OCI-LY1 (cell line): Measurements from ENCODE around the gene ABLIM2.

Source experiments
- H2AFZ ChIP-seq: fragments of 200-600 bp; sonication (generic), shearing (Covaris generic); 2 replicates; pipeline ENCODE4 v1.6.0; 2014; ENCODE audit warnings: antibody characterized with exemption, mild to moderate bottlenecking, low read length
- H3F3A ChIP-seq: fragments of 200-600 bp; sonication (generic), shearing (Covaris generic); 2 replicates; pipeline ENCODE4 v1.6.0; 2014; ENCODE audit warnings: mild to moderate bottlenecking, antibody characterized with exemption, low read length, moderate library complexity; ENCODE audit not compliant: insufficient read depth
- H3K27ac ChIP-seq: fragments of 200-600 bp; sonication (generic); 2 replicates; pipeline ENCODE4 v1.5.1; 2014; ENCODE audit warnings: low read length, mixed run types, mild to moderate bottlenecking, low read depth; ENCODE audit not compliant: poor library complexity, severe bottlenecking
- H3K27me3 ChIP-seq: fragments of 200-600 bp; sonication (generic); 2 replicates; pipeline ENCODE4 v1.6.0; 2014; ENCODE audit warnings: antibody characterized with exemption, mild to moderate bottlenecking, low read length, moderate library complexity; ENCODE audit not compliant: insufficient read depth
- H3K36me3 ChIP-seq: fragments of 200-600 bp; sonication (generic); 2 replicates; pipeline ENCODE4 v1.6.1; 2014; ENCODE audit warnings: mild to moderate bottlenecking, antibody characterized with exemption, low read length, moderate library complexity, mixed read lengths; ENCODE audit not compliant: insufficient read depth
- H3K4me1 ChIP-seq: fragments of 200-600 bp; sonication (generic); 2 replicates; pipeline ENCODE4 v1.5.1; 2014; ENCODE audit warnings: mild to moderate bottlenecking, low read length, moderate library complexity; ENCODE audit not compliant: insufficient read depth, severe bottlenecking
- H3K4me2 ChIP-seq: fragments of 200-600 bp; sonication (generic), shearing (Covaris generic); 2 replicates; pipeline ENCODE4 v1.6.1; 2014; ENCODE audit warnings: low read length
- H3K4me3 ChIP-seq: fragments of 200-600 bp; sonication (generic); 2 replicates; pipeline ENCODE4 v1.5.1; 2014; ENCODE audit warnings: low read length, low read depth, mild to moderate bottlenecking, mixed read lengths; ENCODE audit not compliant: poor library complexity, severe bottlenecking
- H3K79me2 ChIP-seq: fragments of 200-600 bp; shearing (Covaris generic); 2 replicates; pipeline ENCODE4 v1.6.1; 2016; ENCODE audit warnings: mixed run types, low read length, mixed read lengths; ENCODE audit not compliant: insufficient read depth
- H3K9ac ChIP-seq: fragments of 200-600 bp; sonication (generic), shearing (Covaris generic); 2 replicates; pipeline ENCODE4 v1.6.1; 2014; ENCODE audit warnings: mild to moderate bottlenecking, low read length, mixed read lengths
- H3K9me2 ChIP-seq: fragments of 200-600 bp; sonication (generic), shearing (Covaris generic); 2 replicates; pipeline ENCODE4 v1.6.1; 2014; ENCODE audit warnings: low read depth, mild to moderate bottlenecking, low read length, mixed read lengths
- H3K9me3 ChIP-seq: fragments of 200-600 bp; shearing (Covaris generic); 2 replicates; pipeline ENCODE4 v1.6.1; 2014; ENCODE audit warnings: low read length, mixed read lengths
- H4K20me1 ChIP-seq: fragments of 200-600 bp; sonication (generic), shearing (Covaris generic); 2 replicates; pipeline ENCODE4 v1.6.0; 2016; ENCODE audit warnings: mild to moderate bottlenecking, low read length; ENCODE audit not compliant: insufficient read depth
- CTCF ChIP-seq: fragments of 200-600 bp; sonication (generic), shearing (Covaris generic); IDR thresholded peaks from 2 replicates; pipeline ENCODE4 v1.5.1; 2017; ENCODE audit warnings: mild to moderate bottlenecking, antibody characterized with exemption, low read length, moderate library complexity, mixed read lengths
- EZH2 ChIP-seq: fragments of 200-600 bp; sonication (generic), shearing (Covaris generic); IDR thresholded peaks from 2 replicates; pipeline ENCODE4 v1.8.0; 2017; ENCODE audit warnings: borderline replicate concordance, mixed run types, mild to moderate bottlenecking, antibody characterized with exemption, low read length, moderate library complexity, mixed read lengths

Gene ABLIM2

GRCh38 chr4:8089862-8090261 is 68.8 kb downstream of the ABLIM2 start:
- H2AFZ ChIP-seq: no peak overlapping the region
- H3K27ac ChIP-seq: no peak overlapping the region
- H3K36me3 ChIP-seq: no peaks in the 10 kb centered on the region
- H3K4me3 ChIP-seq: no peak overlapping the region
- H3K4me2 ChIP-seq: no peak overlapping the region
- no peaks in the 10 kb centered on the region for H3K79me2 ChIP-seq
- 0 out of 2 replicates have a peak, but pooled peaks cover 6% of the 10 kb centered on the region for H3K9me3 ChIP-seq
- H3K27me3 ChIP-seq: no peaks in the 10 kb centered on the region
- TF ChIP-seq CTCF (no peak), EZH2 (no peak)
- H3F3A ChIP-seq: no peaks in the 10 kb centered on the region
- no peaks in the 10 kb centered on the region for H4K20me1 ChIP-seq
- H3K9ac ChIP-seq: no peak overlapping the region
- H3K4me1 ChIP-seq: no peaks in the 10 kb centered on the region
- no peaks in the 10 kb centered on the region for H3K9me2 ChIP-seq

- no peaks in the 10 kb centered on the region for H3K4me1 ChIP-seq
- no peak overlapping the region for H3K27ac ChIP-seq
- no peaks in the 10 kb centered on the region for H4K20me1 ChIP-seq
- H3K27me3 ChIP-seq: no peaks in the 10 kb centered on the region
- H2AFZ ChIP-seq: no peak overlapping the region
- H3K9me3 ChIP-seq: 0 out of 2 replicates have a peak, but pooled peaks cover 6% of the 10 kb centered on the region
- H3F3A ChIP-seq: no peaks in the 10 kb centered on the region
- H3K4me3 ChIP-seq: no peak overlapping the region
- TF ChIP-seq CTCF (no peak), EZH2 (no peak)
- H3K9me2 ChIP-seq: no peaks in the 10 kb centered on the region
- H3K4me2 ChIP-seq: no peak overlapping the region
- no peaks in the 10 kb centered on the region for H3K79me2 ChIP-seq
- H3K36me3 ChIP-seq: no peaks in the 10 kb centered on the region
- H3K9ac ChIP-seq: no peak overlapping the region
Observed at GRCh38 chr4:8088966-8089491, 69.6 kb downstream of the ABLIM2 start.

GRCh38 chr4:8087921-8088495 is 70.6 kb downstream of the ABLIM2 start:
- no peak for TF ChIP-seq CTCF
- H3K4me1 ChIP-seq: peaks cover 3% of the 10 kb centered on the region
- H2AFZ ChIP-seq: no peak overlapping the region
- H3K36me3 ChIP-seq: no peaks in the 10 kb centered on the region
- no peaks in the 10 kb centered on the region for H3K27me3 ChIP-seq
- no peak overlapping the region for H3K4me2 ChIP-seq
- H3K4me3 ChIP-seq: no peak overlapping the region
- no peaks in the 10 kb centered on the region for H3K9me3 ChIP-seq
- no peaks in the 10 kb centered on the region for H3K9me2 ChIP-seq
- H3K27ac ChIP-seq: no peak overlapping the region
- H3K9ac ChIP-seq: no peak overlapping the region
- H3F3A ChIP-seq: no peaks in the 10 kb centered on the region
- H4K20me1 ChIP-seq: no peaks in the 10 kb centered on the region
- no peaks in the 10 kb centered on the region for H3K79me2 ChIP-seq
